IMR-90 (cell line): ENCODE data around the gene AASS. TPM values are rescaled to one million over a fixed set of nuclear protein-coding genes. Genes with fewer than 3 reads are reported as not detected.

Experiments used
- ATAC-seq: fragments of 200-7000 bp; cut with Tn5 transposase; 2 replicates; pipeline ENCODE4 v1.9.1; 2020; ENCODE audit warnings: low read depth, mild to moderate bottlenecking, moderate library complexity
- BruUV-seq: library from RNA; stranded (reverse); fragments of 400-500 nt; replicated peaks from 2 replicates; lab custom pipeline; 2021; lab: Mats Ljungman, UMichigan
- CTCF ChIA-PET: fragments of 300-600 bp; formaldehyde crosslinking; extraction: SDS; loops from one replicate; lab custom pipeline; 2021; ENCODE audit warnings: antibody characterized with exemption; lab: Yijun Ruan, JAX
- POLR2A ChIA-PET: fragments of 300-600 bp; sonication (Branson Sonifier 250); formaldehyde crosslinking; loops from one replicate; lab custom pipeline; 2022; ENCODE audit warnings: antibody characterized with exemption; ENCODE audit not compliant: unreplicated experiment; lab: Charles Lee
- DNase-seq: peaks from one replicate; pipeline ENCODE4 v3.0.0; 2013
- H2AFZ ChIP-seq: replicated peaks from 2 replicates; pipeline ENCODE3; 2013; ENCODE audit warnings: low read length, mild to moderate bottlenecking; ENCODE audit not compliant: poor library complexity
- H2AK5ac ChIP-seq: 2 replicates; pipeline ENCODE4 v1.6.1; 2013; ENCODE audit warnings: low read depth, low read length, inconsistent platforms
- H2AK9ac ChIP-seq: replicated peaks from 2 replicates; pipeline ENCODE3; 2013; ENCODE audit warnings: mild to moderate bottlenecking, low read depth, low read length, moderate library complexity; ENCODE audit not compliant: poor library complexity
- H2BK120ac ChIP-seq: 2 replicates; pipeline ENCODE4 v1.6.1; 2013; ENCODE audit warnings: low read depth, low read length, inconsistent platforms
- H2BK15ac ChIP-seq: 3 replicates; pipeline ENCODE4 v1.6.1; 2013; ENCODE audit warnings: low read depth, low read length, inconsistent platforms
- H2BK20ac ChIP-seq: 2 replicates; pipeline ENCODE4 v1.6.1; 2013; ENCODE audit warnings: low read depth, mild to moderate bottlenecking, inconsistent platforms, low read length, moderate library complexity
- H2BK5ac ChIP-seq: 2 replicates; pipeline ENCODE4 v1.6.1; 2013; ENCODE audit warnings: mild to moderate bottlenecking, low read depth, low read length, inconsistent platforms; ENCODE audit not compliant: poor library complexity, severe bottlenecking
- H3K14ac ChIP-seq: replicated peaks from 2 replicates; pipeline ENCODE4 v1.6.1; 2013; ENCODE audit warnings: low read depth, low read length, inconsistent platforms
- H3K18ac ChIP-seq: 2 replicates; pipeline ENCODE4 v1.6.1; 2013; ENCODE audit warnings: low read depth, low read length, control low read depth
- H3K23ac ChIP-seq: 2 replicates; pipeline ENCODE4 v1.6.1; 2013; ENCODE audit warnings: low read depth, low read length, inconsistent platforms
- H3K27ac ChIP-seq: 2 replicates; pipeline ENCODE4 v1.5.1; 2013; ENCODE audit warnings: mild to moderate bottlenecking, control low read depth, low read length; ENCODE audit not compliant: insufficient read depth
- H3K27me3 ChIP-seq: 2 replicates; pipeline ENCODE4 v1.6.1; 2013; ENCODE audit warnings: low read length; ENCODE audit not compliant: control insufficient read depth, insufficient read depth
- H3K36me3 ChIP-seq: 2 replicates; pipeline ENCODE4 v1.6.1; 2013; ENCODE audit warnings: low read length, mixed read lengths; ENCODE audit not compliant: control insufficient read depth, insufficient read depth
- H3K4ac ChIP-seq: 2 replicates; pipeline ENCODE4 v1.6.1; 2013; ENCODE audit warnings: low read depth, low read length, inconsistent platforms
- H3K4me1 ChIP-seq: 2 replicates; pipeline ENCODE4 v1.6.1; 2013; ENCODE audit warnings: low read length, mixed read lengths; ENCODE audit not compliant: control insufficient read depth, insufficient read depth
- H3K4me2 ChIP-seq: 2 replicates; pipeline ENCODE4 v1.6.1; 2013; ENCODE audit warnings: low read depth, mild to moderate bottlenecking, control low read depth, low read length, moderate library complexity
- H3K4me3 ChIP-seq: 2 replicates; pipeline ENCODE4 v1.5.1; 2013; ENCODE audit warnings: low read depth, mild to moderate bottlenecking, control low read depth, low read length, moderate library complexity; ENCODE audit not compliant: insufficient read depth
- H3K56ac ChIP-seq: 2 replicates; pipeline ENCODE4 v1.6.1; 2013; ENCODE audit warnings: low read length, inconsistent platforms; ENCODE audit not compliant: insufficient read depth; ENCODE audit errors: extremely low read depth
- H3K79me1 ChIP-seq, 2 experiments: 2 replicates each; pipeline ENCODE4 v1.6.1; 2013; ENCODE audit warnings: low read length in 2 of 2, inconsistent platforms in 1 of 2, low read depth in 1 of 2
- H3K9ac ChIP-seq: 2 replicates; pipeline ENCODE4 v1.6.1; 2013; ENCODE audit warnings: low read depth, low read length, control low read depth
- H3K9me1 ChIP-seq: 2 replicates; pipeline ENCODE4 v1.6.1; 2013; ENCODE audit warnings: low read length, inconsistent platforms; ENCODE audit not compliant: insufficient read depth
- H3K9me3 ChIP-seq: 2 replicates; pipeline ENCODE4 v1.6.1; 2013; ENCODE audit warnings: low read length; ENCODE audit not compliant: control insufficient read depth, insufficient read depth
- H4K20me1 ChIP-seq: 2 replicates; pipeline ENCODE4 v1.6.1; 2013; ENCODE audit warnings: low read length, inconsistent platforms; ENCODE audit not compliant: insufficient read depth
- H4K5ac ChIP-seq: 2 replicates; pipeline ENCODE4 v1.6.1; 2013; ENCODE audit warnings: mild to moderate bottlenecking, low read depth, low read length, control low read depth
- H4K8ac ChIP-seq, 2 experiments: 2 replicates each; pipeline ENCODE4 v1.6.1; 2013; ENCODE audit warnings: low read depth in 2 of 2, low read length in 2 of 2, control low read depth in 1 of 2, inconsistent platforms in 1 of 2
- H4K91ac ChIP-seq: 2 replicates; pipeline ENCODE4 v1.6.1; 2013; ENCODE audit warnings: low read depth, low read length, inconsistent platforms; ENCODE audit not compliant: insufficient read depth
- CEBPB ChIP-seq: IDR thresholded peaks from 2 replicates; pipeline ENCODE4 v1.6.1; 2012; ENCODE audit warnings: low read depth, low read length, improper control_type of control experiment
- MAFK ChIP-seq: IDR thresholded peaks from 2 replicates; pipeline ENCODE4 v1.6.1; 2012; ENCODE audit warnings: low read depth, low read length, improper control_type of control experiment
- NFE2L2 ChIP-seq: fragments of 150-350 bp; IDR thresholded peaks from 2 replicates; pipeline ENCODE4 v1.6.1; 2016; ENCODE audit warnings: low read depth, mild to moderate bottlenecking, low read length
- RAD21 ChIP-seq: IDR thresholded peaks from 2 replicates; pipeline ENCODE4 v1.6.1; 2012; ENCODE audit warnings: low read length, improper control_type of control experiment
- SMC3 ChIP-seq: fragments of 150-350 bp; IDR thresholded peaks from 2 replicates; pipeline ENCODE4 v1.6.1; 2016; ENCODE audit warnings: low read depth, mild to moderate bottlenecking, antibody characterized with exemption, low read length, moderate library complexity
- WGBS, 2 experiments: methylation state at CpG; one replicate each; pipeline versions ENCODE4 v1.1.5 to v1.1.7; 2013; ENCODE audit warnings: missing lambda C conversion rate in 2 of 2; ENCODE audit not compliant: insufficient read length in 1 of 2; ENCODE audit errors: extremely low coverage in 2 of 2; 5-methylcytosine and 5-hydroxymethylcytosine counted together
- dilution Hi-C: fragments of 300-500 bp; cut with HindIII; formaldehyde crosslinking; loops from one replicate; pipeline ENCODE4 v1.14.3; 2018; ENCODE audit warnings: low sequenced_read_pairs; ENCODE audit not compliant: unreplicated experiment
- in situ Hi-C: fragments of 300-500 bp; cut with MboI; formaldehyde crosslinking; loops from 3 replicates; pipeline ENCODE4 v1.14.3; 2019; ENCODE audit warnings: low sequenced_read_pairs, inconsistent platforms, mixed read lengths
- intact Hi-C: fragments of 100-400 bp; cut with micrococcal nuclease; formaldehyde crosslinking; loops from 2 replicates; pipeline ENCODE4 v1.10.0; 2022
- polyA plus RNA-seq, 3 experiments: library from polyadenylated mRNA; depleted of rRNA; stranded (reverse); fragments of >200 nt; gene quantifications; 2 replicates each; pipeline ENCODE4 v1.2.3, GENCODE V29; 2012; ENCODE audit warnings: low replicate concordance in 1 of 3
- total RNA-seq: library from RNA; depleted of rRNA; stranded (reverse); fragments of >200 nt; gene quantifications from 2 replicates; pipeline ENCODE4 v1.2.3, GENCODE V29; 2012
- TF ChIP-seq, protein P1 (sequence below): conservative IDR thresholded peaks from 2 replicates; pipeline ENCODE4 v1.5.1; 2012; ENCODE audit warnings: mild to moderate bottlenecking, low read depth, low read length, improper control_type of control experiment
- TF ChIP-seq, protein P2 (sequence below): fragments of 150-350 bp; IDR thresholded peaks from 2 replicates; pipeline ENCODE4 v1.6.1; 2017; ENCODE audit warnings: mild to moderate bottlenecking, antibody characterized with exemption, low read length, low read depth
- TF ChIP-seq, protein P3 (sequence below): fragments of 150-350 bp; IDR thresholded peaks from 2 replicates; pipeline ENCODE4 v1.6.1; 2016; ENCODE audit warnings: low read depth, mild to moderate bottlenecking, low read length, moderate library complexity, borderline replicate concordance

The AASS gene
- total and polyA plus RNA-seq, 2 of the 4 experiments (the other 2 are of a cell fraction): 6.1 to 12.9 TPM

DNA sequence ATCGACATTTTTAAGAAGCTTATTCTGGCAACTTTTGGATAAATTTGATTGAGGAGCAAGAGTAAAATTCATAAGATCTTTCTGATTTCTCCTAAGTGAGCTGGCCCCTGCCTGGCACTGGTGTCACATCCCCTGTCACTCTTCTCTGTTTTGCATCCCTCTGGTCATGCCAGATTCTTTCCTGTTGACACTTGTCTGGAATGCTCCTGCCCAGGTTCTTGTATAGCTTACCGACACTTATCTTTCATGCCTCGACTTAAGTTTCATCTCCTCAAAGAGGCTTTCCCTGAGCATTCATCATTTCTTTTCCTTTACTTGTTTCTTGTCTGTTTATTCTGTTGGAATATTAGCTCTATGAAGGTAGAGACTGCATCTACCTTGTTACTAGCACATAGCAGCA lies 22.2 kb upstream of the AASS start:
- DNase-seq (no peak), ATAC-seq (peak; percentile 14)
- H3K18ac ChIP-seq: peak overlapping the region; percentile 39; the same call in 1 of the 2 replicates
- H2AK9ac ChIP-seq: no peak overlapping the region
- H3K36me3 ChIP-seq: no peaks in the 10 kb centered on the region
- H3K4me1 ChIP-seq: 0 out of 2 replicates have a peak, but pooled peaks cover 2% of the 10 kb centered on the region
- no peak overlapping the region for H4K5ac ChIP-seq
- no peak overlapping the region for H2AFZ ChIP-seq
- H3K27ac ChIP-seq: no peak overlapping the region
- H3K9me3 ChIP-seq: no peaks in the 10 kb centered on the region
- CTCF ChIA-PET: interaction anchor here (0.9 kb wide), 1 partner anchor 11 kb away, joined by 3 read pairs; no protein-coding TSS in a partner anchor
- no peak overlapping the region for H3K23ac ChIP-seq
- no peak overlapping the region for H2AK5ac ChIP-seq
- no CpG with 5 or more reads among the region's 3 CpGs for WGBS, 2 experiments
- no peak overlapping the region for H3K4me3 ChIP-seq
- POLR2A ChIA-PET: no interaction called here
- H4K91ac ChIP-seq: no peak overlapping the region
- in situ Hi-C loops (no loop called here), dilution Hi-C loops (no loop called here), intact Hi-C loops (no loop called here)
- H3K27me3 ChIP-seq: no peaks in the 10 kb centered on the region; the same call in 1 of the 2 replicates
- H3K79me1 ChIP-seq: no peaks in the 10 kb centered on the region
- TF ChIP-seq NFE2L2: no peak
- TF ChIP-seq, protein P1, sequence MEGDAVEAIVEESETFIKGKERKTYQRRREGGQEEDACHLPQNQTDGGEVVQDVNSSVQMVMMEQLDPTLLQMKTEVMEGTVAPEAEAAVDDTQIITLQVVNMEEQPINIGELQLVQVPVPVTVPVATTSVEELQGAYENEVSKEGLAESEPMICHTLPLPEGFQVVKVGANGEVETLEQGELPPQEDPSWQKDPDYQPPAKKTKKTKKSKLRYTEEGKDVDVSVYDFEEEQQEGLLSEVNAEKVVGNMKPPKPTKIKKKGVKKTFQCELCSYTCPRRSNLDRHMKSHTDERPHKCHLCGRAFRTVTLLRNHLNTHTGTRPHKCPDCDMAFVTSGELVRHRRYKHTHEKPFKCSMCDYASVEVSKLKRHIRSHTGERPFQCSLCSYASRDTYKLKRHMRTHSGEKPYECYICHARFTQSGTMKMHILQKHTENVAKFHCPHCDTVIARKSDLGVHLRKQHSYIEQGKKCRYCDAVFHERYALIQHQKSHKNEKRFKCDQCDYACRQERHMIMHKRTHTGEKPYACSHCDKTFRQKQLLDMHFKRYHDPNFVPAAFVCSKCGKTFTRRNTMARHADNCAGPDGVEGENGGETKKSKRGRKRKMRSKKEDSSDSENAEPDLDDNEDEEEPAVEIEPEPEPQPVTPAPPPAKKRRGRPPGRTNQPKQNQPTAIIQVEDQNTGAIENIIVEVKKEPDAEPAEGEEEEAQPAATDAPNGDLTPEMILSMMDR: no peak
- TF ChIP-seq, protein P2, sequence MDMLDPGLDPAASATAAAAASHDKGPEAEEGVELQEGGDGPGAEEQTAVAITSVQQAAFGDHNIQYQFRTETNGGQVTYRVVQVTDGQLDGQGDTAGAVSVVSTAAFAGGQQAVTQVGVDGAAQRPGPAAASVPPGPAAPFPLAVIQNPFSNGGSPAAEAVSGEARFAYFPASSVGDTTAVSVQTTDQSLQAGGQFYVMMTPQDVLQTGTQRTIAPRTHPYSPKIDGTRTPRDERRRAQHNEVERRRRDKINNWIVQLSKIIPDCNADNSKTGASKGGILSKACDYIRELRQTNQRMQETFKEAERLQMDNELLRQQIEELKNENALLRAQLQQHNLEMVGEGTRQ: no peak
- no peak for TF ChIP-seq MAFK
- TF ChIP-seq SMC3: no peak
- no peak for TF ChIP-seq RAD21
- TF ChIP-seq, protein P3, sequence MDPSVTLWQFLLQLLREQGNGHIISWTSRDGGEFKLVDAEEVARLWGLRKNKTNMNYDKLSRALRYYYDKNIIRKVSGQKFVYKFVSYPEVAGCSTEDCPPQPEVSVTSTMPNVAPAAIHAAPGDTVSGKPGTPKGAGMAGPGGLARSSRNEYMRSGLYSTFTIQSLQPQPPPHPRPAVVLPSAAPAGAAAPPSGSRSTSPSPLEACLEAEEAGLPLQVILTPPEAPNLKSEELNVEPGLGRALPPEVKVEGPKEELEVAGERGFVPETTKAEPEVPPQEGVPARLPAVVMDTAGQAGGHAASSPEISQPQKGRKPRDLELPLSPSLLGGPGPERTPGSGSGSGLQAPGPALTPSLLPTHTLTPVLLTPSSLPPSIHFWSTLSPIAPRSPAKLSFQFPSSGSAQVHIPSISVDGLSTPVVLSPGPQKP: no peak
- no peak for TF ChIP-seq CEBPB
- H3K9me1 ChIP-seq: no peaks in the 10 kb centered on the region
- H2BK15ac ChIP-seq: no peak overlapping the region
- H4K8ac ChIP-seq: no peak overlapping the region
- H3K4ac ChIP-seq: no peak overlapping the region
- H3K14ac ChIP-seq: no peak overlapping the region
- no peaks in the 10 kb centered on the region for H4K20me1 ChIP-seq
- H3K56ac ChIP-seq: no peak overlapping the region
- BruUV-seq: no TSS peak
- no peak overlapping the region for H2BK120ac ChIP-seq
- H3K9ac ChIP-seq: no peak overlapping the region
- H2BK20ac ChIP-seq: 0 out of 2 replicates have a peak overlapping the region, but pooled peaks have one; percentile 31
- H3K4me2 ChIP-seq: no peak overlapping the region
- no peak overlapping the region for H2BK5ac ChIP-seq
